Measurements from ENCODE around the gene KLHL35.
"Not testable (repeated sequence)": the region's sequence is repeated elsewhere in the genome, so short reads cannot be mapped to it uniquely, and the experiment has no call there.

The KLHL35 gene

GRCh38 chr11:75422248-75423231 is 10.5 kb downstream of the KLHL35 start:
- no peak for DNase-seq

GRCh38 chr11:75421902-75422247 is 11.1 kb downstream of the KLHL35 start:
- DNase-seq, result no peak

- DNase-seq, result no peak
These were observed 11.9 kb downstream of the KLHL35 start for GRCh38 chr11:75421035-75421602.

- no peak for DNase-seq
These were observed 12.6 kb downstream of the KLHL35 start for GRCh38 chr11:75420224-75421034.

GRCh38 chr11:75413864-75414263 is 19.1 kb downstream of the KLHL35 start:
- no peak for DNase-seq

- not testable (repeated sequence) for DNase-seq
These were observed 19.9 kb downstream of the KLHL35 start for GRCh38 chr11:75413146-75413545.

- not testable (repeated sequence) for DNase-seq
These were observed 23.0 kb downstream of the KLHL35 start for GRCh38 chr11:75409971-75410370.

- no peak for DNase-seq
These were observed 24.1 kb downstream of the KLHL35 start for GRCh38 chr11:75408957-75409219.

GRCh38 chr11:75406338-75406777 is 26.6 kb downstream of the KLHL35 start:
- no peak for DNase-seq

- no peak for DNase-seq
These were observed 28.9 kb downstream of the KLHL35 start for GRCh38 chr11:75403983-75404658.

GRCh38 chr11:75403037-75403436 is 30.0 kb downstream of the KLHL35 start:
- no peak for DNase-seq

- no peak for DNase-seq
These were observed 30.8 kb downstream of the KLHL35 start for GRCh38 chr11:75402002-75402773.

GRCh38 chr11:75400146-75400865 is 32.7 kb downstream of the KLHL35 start:
- no peak for DNase-seq

- DNase-seq, result peak; percentile 89
These were observed 33.5 kb downstream of the KLHL35 start, which contains the start of gene RPS3 for GRCh38 chr11:75399344-75400145. Gene RPS3 (plus strand): TSS chr11:75399518. CDS start chr11:75399548, 30 bp downstream.

GRCh38 chr11:75398906-75399305 is 34.1 kb downstream of the KLHL35 start:
- no peak for DNase-seq

GRCh38 chr11:75394085-75394840 is 38.7 kb downstream of the KLHL35 start:
- DNase-seq, result no peak

- no peak for DNase-seq
These were observed 43.1 kb downstream of the KLHL35 start for GRCh38 chr11:75389925-75390324.

GRCh38 chr11:75389276-75389605 is 43.8 kb downstream of the KLHL35 start:
- DNase-seq, result no peak

GRCh38 chr11:75388386-75389275 is 44.4 kb downstream of the KLHL35 start:
- DNase-seq, result peak; percentile 76
